HG02938 (cell line): ENCODE data around the gene GALK2.

Source experiments
- ATAC-seq: cut with Tn5 transposase; IDR thresholded peaks from one replicate; pipeline ENCODE4 v1.9.1; 2021; ENCODE audit warnings: mild to moderate bottlenecking, moderate library complexity; ENCODE audit not compliant: unreplicated experiment

Gene GALK2

GRCh38 chr15:49278751-49279150 lies 108.7 kb downstream of the GALK2 start:
- ATAC-seq = no peak

- no peak for ATAC-seq
These were observed 109.7 kb downstream of the GALK2 start for GRCh38 chr15:49279521-49280456.

- ATAC-seq = no peak
These were observed 112.3 kb downstream of the GALK2 start for GRCh38 chr15:49282366-49282765.

GRCh38 chr15:49286649-49287404 lies 116.8 kb downstream of the GALK2 start:
- no peak for ATAC-seq

GRCh38 chr15:49287481-49287880 lies 117.4 kb downstream of the GALK2 start:
- no peak for ATAC-seq

GRCh38 chr15:49288391-49288790 lies 118.3 kb downstream of the GALK2 start:
- ATAC-seq = no peak

GRCh38 chr15:49290191-49290590 lies 120.1 kb downstream of the GALK2 start:
- no peak for ATAC-seq

GRCh38 chr15:49293941-49294340 lies 123.9 kb downstream of the GALK2 start:
- no peak for ATAC-seq

- no peak for ATAC-seq
These were observed 126.2 kb downstream of the GALK2 start for GRCh38 chr15:49296258-49296657.

- ATAC-seq = no peak
These were observed 127.5 kb downstream of the GALK2 start for GRCh38 chr15:49297584-49297983.

- no peak for ATAC-seq
These were observed 130.8 kb downstream of the GALK2 start for GRCh38 chr15:49300856-49301255.

GRCh38 chr15:49301562-49301961 lies 131.5 kb downstream of the GALK2 start:
- ATAC-seq = no peak

- no peak for ATAC-seq
These were observed 133.0 kb downstream of the GALK2 start for GRCh38 chr15:49303003-49303402.

GRCh38 chr15:49306551-49306950 lies 136.5 kb downstream of the GALK2 start:
- ATAC-seq = no peak

- ATAC-seq = no peak
These were observed 138.6 kb downstream of the GALK2 start for GRCh38 chr15:49308686-49309085.

GRCh38 chr15:49309889-49310288 lies 139.8 kb downstream of the GALK2 start:
- ATAC-seq = no peak

- no peak for ATAC-seq
These were observed 143.6 kb downstream of the GALK2 start for GRCh38 chr15:49313650-49314049.

- no peak for ATAC-seq
These were observed 144.7 kb downstream of the GALK2 start for GRCh38 chr15:49314716-49315115.

GRCh38 chr15:49315391-49315823 lies 145.4 kb downstream of the GALK2 start:
- ATAC-seq = no peak

GRCh38 chr15:49320351-49320750 lies 150.3 kb downstream of the GALK2 start:
- ATAC-seq = no peak

- ATAC-seq = no peak
These were observed 153.2 kb downstream of the GALK2 start for GRCh38 chr15:49323207-49323606.

- no peak for ATAC-seq
These were observed 157.9 kb downstream of the GALK2 start for GRCh38 chr15:49327927-49328326.
